HL-60/S4 treated with retinoic acid at 250 ng/mL for 4 days and 3 days (cell line): ENCODE results near the gene ZNF799.
"Not testable (repeated sequence)": the region's sequence is repeated elsewhere in the genome, so short reads cannot be mapped to it uniquely, and the experiment has no call there.

Experiments
- in situ Hi-C: fragments of 300-500 bp; cut with MboI; formaldehyde crosslinking; loops from 2 replicates; pipeline ENCODE4 v1.7.0; 2022; ENCODE audit warnings: low sequenced_read_pairs

ZNF799 gene

GRCh38 chr19:12400633-12401502 lies at the start of gene ZNF799:
Gene ZNF799, minus strand, starts transcription at chr19:12401271. Its CDS starts 201 bp downstream, at chr19:12401070.
- in situ Hi-C loops = no loop called here

DNA sequence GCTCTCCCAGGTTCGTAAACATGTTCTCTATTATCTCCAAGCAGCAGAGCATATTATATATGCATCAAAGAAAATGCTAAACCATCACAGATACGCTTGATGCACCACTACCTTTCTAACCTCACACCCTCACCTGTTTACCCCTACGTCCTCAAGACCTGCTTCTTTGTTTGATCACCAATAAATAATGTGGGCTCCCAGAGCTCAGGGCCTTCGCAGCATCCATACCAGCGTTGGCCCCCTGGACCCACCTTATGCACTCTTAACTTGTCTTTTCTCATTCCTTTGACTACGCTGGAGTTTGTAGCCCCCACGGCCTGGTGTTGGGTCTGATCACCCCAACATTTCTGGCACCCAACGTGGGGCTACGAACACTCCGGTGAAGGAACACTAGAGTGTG lies 49.8 kb upstream of the ZNF799 start:
- in situ Hi-C loops = no loop called here

DNA sequence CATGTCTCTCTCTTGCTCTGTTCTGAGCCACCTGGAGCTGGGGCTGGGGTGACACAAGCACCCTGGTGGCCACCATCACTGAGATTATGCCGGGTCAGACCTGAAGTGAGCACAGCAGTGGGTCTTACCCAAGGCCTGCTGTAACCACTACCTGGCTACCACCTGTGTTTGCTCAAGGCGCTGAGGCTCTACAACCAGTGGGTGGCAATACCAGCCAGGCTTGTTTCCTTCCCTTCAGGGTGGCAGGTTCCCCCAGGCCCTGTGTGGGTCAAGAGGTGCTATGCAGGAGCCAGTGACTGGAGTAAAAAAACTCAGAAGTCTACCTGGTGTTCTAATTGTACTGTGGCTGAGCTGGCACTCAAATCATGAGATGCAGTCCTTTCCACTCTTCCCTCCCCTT lies 47.7 kb upstream of the ZNF799 start:
- in situ Hi-C loops = no loop called here

GRCh38 chr19:12440541-12441316 lies 39.7 kb upstream of the ZNF799 start, which contains the start of gene ZNF443:
Gene ZNF443, minus strand, starts transcription at chr19:12441021. Its CDS starts 107 bp downstream, at chr19:12440914.
- in situ Hi-C loops = no loop called here

DNA sequence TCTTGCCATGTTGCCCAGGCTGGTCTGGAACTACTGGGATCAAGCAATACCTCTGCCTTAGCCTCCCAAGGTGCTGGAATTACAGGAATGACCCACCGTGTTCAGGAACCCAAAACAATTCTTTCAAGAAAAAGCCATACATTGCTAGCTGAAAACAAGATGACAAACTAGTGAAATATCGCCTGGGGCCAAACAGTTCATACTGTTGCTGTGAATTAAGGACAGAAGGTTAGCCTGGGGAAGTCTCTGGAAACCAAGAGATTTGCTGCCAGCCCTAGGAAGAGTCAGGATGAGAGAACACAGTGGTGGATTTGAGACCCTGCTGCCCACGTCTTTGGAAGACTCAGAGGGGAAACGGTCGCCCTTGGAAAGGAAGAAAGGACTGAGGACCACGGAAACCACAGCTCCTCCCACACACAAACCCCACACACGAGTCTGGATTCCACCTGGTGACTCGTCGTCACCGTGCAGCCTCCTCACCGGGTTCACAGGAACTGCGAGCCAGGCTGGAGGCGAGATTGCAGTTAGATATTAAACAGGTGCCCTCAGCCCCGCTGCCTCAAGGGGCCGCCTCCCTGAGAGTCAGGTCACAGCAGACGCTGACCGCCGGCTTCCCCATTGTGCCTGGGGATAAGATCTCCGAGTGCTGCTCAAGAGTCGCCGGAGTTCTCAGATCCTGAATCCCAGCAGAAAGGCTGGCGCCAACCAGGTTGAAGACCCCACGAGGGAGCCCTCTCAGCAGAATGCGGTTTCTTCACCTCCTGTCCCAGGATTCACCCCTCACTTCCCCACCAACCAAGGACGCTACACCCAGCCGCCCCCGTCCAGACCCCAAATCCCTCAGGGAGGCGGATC lies 38.8 kb upstream of the ZNF799 start:
- in situ Hi-C loops = not testable (repeated sequence)

GRCh38 chr19:12430726-12431299 lies 29.7 kb upstream of the ZNF799 start:
- in situ Hi-C loops = not testable (repeated sequence)

DNA sequence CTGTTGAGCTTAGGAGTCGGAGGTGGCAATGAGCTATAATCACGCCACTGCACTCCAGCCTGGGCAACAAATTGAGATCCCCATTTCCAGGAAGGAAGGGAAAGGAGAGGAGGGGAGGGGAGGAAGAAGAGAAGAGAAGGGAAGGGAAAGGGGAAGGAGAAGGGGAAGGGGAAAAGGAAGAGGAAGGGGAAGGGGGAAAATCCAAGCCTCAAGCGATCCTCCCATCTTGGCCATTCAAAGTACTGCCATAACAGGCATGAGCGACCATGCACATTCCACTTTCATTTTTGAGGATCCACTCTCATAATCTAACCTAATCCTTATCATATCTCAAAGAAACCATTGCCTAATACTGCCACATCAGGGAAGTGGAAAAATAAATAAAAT lies 24.8 kb upstream of the ZNF799 start:
- in situ Hi-C loops = no loop called here

DNA sequence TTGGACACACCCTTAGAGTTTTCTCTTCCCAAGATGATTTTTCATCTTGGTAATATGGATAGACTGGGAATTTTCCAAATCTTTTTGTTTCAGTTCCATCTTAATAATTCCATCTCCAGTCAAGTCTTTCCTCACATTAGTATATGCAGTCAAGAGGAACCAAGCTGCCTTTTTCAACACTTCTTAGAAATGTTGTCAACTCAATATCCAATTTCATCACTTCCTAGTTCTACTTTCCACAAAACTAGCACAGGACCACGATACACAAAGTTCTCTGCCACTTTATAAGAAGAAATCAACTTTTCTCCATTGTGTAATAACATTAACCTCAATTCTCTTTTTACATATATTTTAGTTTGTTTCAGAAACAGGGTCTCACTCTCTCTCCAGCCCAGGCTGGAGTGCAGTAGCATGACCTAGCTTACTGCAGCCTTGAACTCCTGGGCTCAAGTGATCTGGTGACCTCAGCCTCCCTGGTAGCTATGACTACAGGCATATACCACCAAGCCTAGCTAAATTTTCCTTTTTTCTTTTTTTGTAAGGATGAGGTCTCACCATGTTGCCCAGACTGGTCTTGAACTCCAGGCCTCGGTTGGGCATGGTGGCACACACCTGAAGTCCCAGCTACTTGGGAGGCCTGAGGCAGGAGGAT lies 24.3 kb upstream of the ZNF799 start:
- in situ Hi-C loops = no loop called here

DNA sequence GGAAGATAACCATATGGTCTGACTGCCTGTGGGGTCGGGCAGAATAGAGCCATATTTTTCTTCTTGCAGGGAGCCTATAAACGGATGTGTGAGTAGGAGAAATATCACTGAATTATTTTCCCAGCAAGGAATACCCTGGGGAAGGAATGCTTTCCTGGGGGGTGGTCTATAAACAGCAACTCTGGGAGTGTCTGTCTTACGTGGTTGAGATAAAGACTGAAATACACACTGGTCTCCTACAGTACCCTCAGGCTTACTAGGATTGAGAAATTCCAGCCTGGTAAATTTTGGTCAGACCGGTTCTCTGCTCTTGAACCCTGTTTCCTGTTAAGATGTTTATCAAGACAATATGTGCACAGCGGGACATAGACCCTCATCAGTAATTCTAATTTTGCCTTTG lies 16.2 kb upstream of the ZNF799 start:
- in situ Hi-C loops = not testable (repeated sequence)

DNA sequence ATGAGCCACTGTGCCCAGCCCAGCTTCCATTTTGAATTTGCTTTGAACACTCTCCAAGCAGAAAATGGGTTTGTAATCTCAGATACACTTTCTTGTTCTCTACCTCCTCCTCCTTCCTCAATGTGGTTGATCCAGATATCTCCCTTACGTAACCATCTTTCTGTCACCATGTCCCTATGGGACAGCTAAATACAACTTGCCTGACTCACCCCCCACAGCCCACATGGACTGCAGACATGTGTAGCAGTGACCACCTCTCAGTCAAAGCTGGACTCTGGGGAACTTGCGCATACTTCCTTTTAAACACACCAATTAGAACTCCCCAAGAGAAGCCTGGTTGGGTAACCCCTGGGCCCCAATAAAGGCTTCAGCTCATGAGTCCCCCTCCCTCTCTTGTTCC lies 10.8 kb upstream of the ZNF799 start:
- in situ Hi-C loops = no loop called here

- in situ Hi-C loops = not testable (repeated sequence)
Measured at GRCh38 chr19:12399901-12400632, 1.0 kb downstream of the ZNF799 start.

GRCh38 chr19:12391148-12391547 lies 9.9 kb downstream of the ZNF799 start:
- in situ Hi-C loops = not testable (repeated sequence)

- in situ Hi-C loops = not testable (repeated sequence)
Measured at GRCh38 chr19:12386365-12386764, 14.7 kb downstream of the ZNF799 start.

DNA sequence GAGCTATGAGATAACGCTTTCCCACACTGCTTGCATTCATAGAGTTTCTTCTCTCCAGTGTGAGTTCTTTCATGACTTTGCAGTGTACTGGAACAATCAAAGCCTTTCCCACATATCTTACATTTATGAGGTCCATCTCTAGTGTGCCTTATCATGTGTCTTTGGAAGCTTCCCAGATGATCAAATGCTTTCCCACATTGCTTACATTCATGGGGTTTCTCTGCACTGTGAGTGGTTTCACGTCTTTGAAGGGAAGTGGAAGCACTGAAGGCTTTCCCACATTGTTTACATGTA lies 20.7 kb downstream of the ZNF799 start:
- in situ Hi-C loops = no loop called here

DNA sequence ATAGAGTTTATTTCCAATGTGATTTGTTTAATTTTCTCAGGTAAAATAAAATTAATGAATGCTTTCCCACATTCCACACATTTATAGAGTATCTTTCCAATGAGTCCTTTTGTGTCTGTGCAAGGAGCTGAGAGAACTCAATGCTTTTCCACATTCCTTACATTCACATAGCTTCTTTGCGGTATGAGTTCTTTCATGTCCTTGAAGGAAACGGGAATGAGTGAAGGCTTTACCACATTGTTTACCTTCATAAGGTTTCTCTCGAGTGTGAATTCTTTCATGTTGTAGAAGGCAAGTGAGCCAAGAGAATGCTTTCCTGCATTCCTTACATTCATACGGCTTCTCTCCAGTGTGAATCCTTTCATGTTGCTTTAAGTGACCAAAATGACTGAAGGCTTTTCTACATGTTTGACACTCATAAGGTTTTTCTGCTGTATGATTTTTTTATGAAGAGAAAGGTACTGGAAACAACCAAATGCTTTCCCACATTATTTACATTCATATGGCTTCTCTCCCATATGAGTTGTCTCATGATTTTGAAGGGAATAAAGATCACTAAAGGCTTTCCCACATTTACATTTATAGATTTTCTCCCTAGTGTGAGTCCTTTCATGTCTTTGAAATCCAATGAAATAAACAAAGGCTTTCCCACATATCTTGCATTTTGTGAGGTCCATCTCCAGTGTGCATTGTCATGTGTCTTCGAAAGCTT lies 21.2 kb downstream of the ZNF799 start:
- in situ Hi-C loops = no loop called here

DNA sequence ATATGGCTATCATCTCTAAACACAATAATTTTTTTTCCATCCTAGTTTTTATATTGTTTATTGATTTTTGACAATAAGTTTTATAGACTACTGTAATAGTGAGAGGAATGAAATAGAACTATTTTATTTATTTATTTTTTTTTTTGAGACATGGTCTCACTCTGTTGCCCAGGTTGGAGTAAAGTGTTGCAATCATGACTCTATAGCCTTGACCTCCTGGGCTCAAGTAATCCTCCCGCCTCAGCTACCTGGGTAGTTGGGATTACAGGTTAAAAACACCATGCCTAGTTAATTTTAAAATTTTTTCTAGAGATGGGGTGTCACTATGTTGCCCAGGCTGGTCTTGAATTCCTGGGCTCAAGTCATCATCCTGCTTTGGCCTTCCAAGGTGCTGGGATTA lies 27.0 kb downstream of the ZNF799 start:
- in situ Hi-C loops = no loop called here

GRCh38 chr19:12365236-12366162 lies 35.6 kb downstream of the ZNF799 start, which contains the start of gene ZNF442:
Gene ZNF442, minus strand, starts transcription at chr19:12365683. Its CDS starts 2,052 bp downstream, at chr19:12363631.
- in situ Hi-C loops = no loop called here
